Ureter (tissue), 1 donor: ENCODE data around the gene RTN4RL1. TPM values are rescaled to one million over a fixed set of nuclear protein-coding genes. Genes with fewer than 3 reads are reported as not detected.
"Not testable (repeated sequence)": the region's sequence is repeated elsewhere in the genome, so short reads cannot be mapped to it uniquely, and the experiment has no call there.

ENCODE experiments used
- DNase-seq: peaks from one replicate; pipeline ENCODE4 v3.0.0-alpha.2; 2020; ENCODE audit warnings: low spot score
- total RNA-seq: library from RNA; stranded (reverse); gene quantifications from one replicate; pipeline ENCODE4 v1.2.4, GENCODE V29; 2023
- donor health status: DM: yes; HTN: yes; CAD: no.

The RTN4RL1 gene
- total RNA-seq, 1 donor from 2014 or later = 6.7 TPM

DNA sequence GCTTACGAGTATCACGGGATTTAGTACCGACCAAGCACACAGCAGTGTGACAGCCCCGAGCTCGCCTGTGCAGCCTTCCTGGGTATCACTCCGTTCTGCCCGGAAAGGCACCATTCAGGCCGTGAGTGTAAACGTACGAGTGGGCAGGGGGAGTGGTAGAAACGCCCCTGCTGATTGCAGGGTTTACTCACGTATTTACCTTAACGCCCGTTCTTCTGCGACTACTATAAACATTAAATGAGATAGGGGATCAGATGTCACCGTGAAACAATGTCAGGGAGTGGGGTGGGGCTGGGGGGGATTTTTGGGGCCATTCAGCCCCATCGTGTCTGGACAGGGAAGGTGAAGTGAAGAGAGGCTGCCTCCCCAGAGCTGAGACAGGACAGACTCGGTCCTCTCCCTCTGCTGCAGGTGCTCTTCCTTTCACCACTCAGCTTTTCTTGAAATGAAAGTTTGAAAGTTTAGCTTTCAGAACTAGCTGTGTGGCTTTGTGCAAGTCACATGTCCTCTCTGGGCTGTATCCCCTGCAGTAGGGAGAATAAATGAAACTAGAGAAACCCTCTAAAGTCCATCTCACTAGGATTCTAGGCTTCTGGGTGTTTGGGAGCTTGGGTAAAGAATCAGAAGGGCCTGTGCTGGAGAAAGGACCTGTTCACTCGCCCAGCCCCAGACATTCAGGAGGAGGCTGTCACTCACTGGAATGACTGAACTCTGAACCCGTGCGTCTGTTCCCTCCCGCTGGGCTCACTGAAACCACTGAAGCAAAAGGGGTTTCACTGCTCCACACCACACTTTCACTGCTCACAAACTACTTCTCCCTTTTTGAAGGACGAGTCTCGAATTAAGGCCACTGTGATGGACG lies 128.7 kb downstream of the RTN4RL1 start:
- DNase-seq = no peak

DNA sequence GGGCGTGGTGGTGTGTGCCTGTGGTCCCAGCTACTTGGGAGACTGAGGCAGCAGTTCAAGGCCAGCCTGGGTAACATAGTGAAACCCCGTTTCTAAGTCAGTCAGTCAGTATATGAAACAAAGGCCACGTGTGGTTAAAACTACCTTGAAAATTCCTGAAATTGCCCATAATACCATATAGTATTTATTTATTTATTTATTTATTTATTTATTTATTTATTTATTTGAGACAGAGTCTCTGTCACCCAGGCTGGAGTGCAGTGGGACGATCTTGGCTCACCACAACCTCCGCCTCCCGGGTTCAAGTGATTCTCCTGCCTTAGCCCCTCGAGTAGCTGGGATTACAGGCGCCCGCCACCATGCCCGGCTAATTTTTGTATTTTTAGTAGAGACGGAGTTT lies 129.7 kb downstream of the RTN4RL1 start:
- not testable (repeated sequence) for DNase-seq

DNA sequence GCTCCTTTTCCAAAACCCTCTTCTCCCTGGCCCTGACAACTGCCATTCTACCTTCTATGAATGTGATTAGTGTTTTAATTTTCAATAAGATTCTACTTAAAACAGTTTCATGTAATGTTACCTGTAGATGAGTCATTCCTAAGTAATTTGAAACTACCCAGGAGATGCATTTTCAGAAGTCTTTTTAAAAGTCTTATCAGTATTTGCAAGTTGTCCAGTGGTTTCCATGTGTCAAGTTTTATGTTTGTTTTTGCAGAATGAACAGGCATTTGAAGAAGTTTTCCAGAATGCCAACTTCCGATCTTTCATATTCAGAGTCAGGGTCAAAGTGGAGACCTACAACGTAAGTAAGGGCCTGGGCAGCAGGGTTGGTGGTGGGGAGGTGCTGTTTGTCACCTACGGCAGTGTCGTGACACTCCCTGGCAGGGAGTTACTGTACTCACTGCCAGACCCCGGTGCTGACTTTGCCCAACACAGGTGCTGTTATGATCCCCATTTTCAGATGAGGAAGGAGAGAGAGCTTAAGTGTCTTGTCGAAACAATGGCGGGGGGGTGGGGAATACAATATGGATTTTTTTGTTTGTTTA lies 130.3 kb downstream of the RTN4RL1 start:
- no peak for DNase-seq

DNA sequence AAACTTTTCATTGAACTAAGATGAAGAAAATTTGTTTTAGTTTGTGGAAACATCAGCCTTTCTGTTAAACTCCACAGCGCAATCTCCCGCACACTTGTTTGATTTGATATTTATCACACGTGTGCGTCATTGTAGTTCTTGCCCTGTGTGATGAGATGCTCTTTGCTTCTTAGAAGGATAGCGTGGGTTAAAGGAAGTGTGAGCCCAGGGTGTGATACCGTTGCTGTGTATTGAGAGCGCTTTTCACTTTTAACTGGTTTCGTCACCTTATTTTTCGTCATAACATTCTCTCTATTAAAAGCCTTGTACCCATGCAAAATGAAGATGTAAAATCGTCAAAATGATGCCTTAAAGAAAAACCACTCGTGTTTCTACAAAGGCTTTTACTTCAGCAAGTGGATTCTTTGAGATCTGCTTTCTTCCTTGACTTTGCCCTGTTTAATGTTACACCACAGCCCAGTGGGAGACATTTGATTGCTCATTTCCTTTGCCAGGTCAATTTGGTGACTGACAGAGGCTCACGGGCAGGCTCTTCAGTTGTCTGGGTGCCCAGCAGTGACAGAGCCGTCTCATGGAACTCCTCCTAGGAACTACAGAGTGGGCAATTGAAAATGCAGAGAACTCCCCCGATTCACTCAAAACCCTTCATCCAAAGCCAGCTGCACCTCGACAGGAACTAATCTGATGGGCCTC lies 134.2 kb downstream of the RTN4RL1 start:
- no peak for DNase-seq

DNA sequence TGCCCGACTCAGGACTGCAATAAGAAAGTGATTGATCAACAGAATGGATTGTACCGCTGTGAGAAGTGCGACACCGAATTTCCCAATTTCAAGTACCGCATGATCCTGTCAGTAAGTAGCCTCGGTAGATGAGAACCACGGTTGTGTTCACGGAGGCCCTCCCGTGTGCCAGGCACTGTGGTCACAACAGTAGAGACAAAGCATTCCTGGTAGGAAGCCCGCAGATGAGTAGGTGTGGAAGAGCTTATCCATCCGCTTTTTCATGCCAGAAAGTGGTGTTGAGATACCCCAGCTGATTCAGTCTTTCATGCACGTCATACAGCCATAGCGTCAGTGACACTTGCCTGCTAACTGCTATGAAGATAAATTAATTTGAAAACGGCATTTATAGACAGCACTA lies 136.4 kb downstream of the RTN4RL1 start:
- DNase-seq = no peak

Other genes with a start within 250 kb of the RTN4RL1 start
- gene SMYD4, start 195.4 kb downstream of the RTN4RL1 start, total RNA-seq = 19.0 TPM
- 82.2 TPM for gene RPA1, start 195.3 kb downstream of the RTN4RL1 start, total RNA-seq
- 68.8 TPM for gene DPH1, start 4.8 kb upstream of the RTN4RL1 start, total RNA-seq
- gene OVCA2, start 16.7 kb upstream of the RTN4RL1 start, total RNA-seq = 39.5 TPM
- 14.9 TPM for gene HIC1, start 29.8 kb upstream of the RTN4RL1 start, total RNA-seq